HepG2 (cell line): ENCODE results near the gene GPBAR1. TPM values are rescaled to one million over a fixed set of nuclear protein-coding genes. Genes with fewer than 3 reads are reported as not detected.

Experiments used
- HOXA5 ChIP-seq: sonication (generic); formaldehyde crosslinking; IDR thresholded peaks from 2 replicates; pipeline ENCODE4 v1.4.0; 2020; ENCODE audit warnings: missing genetic modification reagents
- JUND ChIP-seq: sonication (generic); formaldehyde crosslinking; IDR thresholded peaks from 2 replicates; pipeline ENCODE4 v1.8.0; 2022; ENCODE audit warnings: mild to moderate bottlenecking, missing genetic modification reagents
- KDM1A ChIP-seq: IDR thresholded peaks from 2 replicates; pipeline ENCODE4 v1.6.1; 2016; ENCODE audit warnings: missing compliant biosample characterization
- MEIS2 ChIP-seq: sonication (generic); formaldehyde crosslinking; IDR thresholded peaks from 2 replicates; pipeline ENCODE4 v1.9.0; 2021; ENCODE audit warnings: mild to moderate bottlenecking, missing genetic modification reagents
- MTF2 ChIP-seq: sonication (generic); formaldehyde crosslinking; IDR thresholded peaks from 2 replicates; pipeline ENCODE4 v1.5.0; 2020; ENCODE audit warnings: missing genetic modification reagents, borderline replicate concordance
- NBN ChIP-seq: fragments of 450-650 bp; conservative IDR thresholded peaks from 2 replicates; pipeline ENCODE4 v1.6.1; 2017
- NKX3-1 ChIP-seq: sonication (generic); formaldehyde crosslinking; IDR thresholded peaks from 2 replicates; pipeline ENCODE4 v1.5.0; 2020; ENCODE audit warnings: missing genetic modification reagents
- PATZ1 ChIP-seq: sonication (generic); formaldehyde crosslinking; IDR thresholded peaks from 2 replicates; pipeline ENCODE4 v1.4.0; 2020; ENCODE audit warnings: missing genetic modification reagents
- PRPF4 ChIP-seq: fragments of 200-400 bp; formaldehyde crosslinking; IDR thresholded peaks from 2 replicates; pipeline ENCODE4 v1.6.1; 2016; ENCODE audit warnings: low read length, low read depth; ENCODE audit not compliant: poor library complexity, severe bottlenecking
- TRIM22 ChIP-seq: fragments of 450-650 bp; IDR thresholded peaks from 2 replicates; pipeline ENCODE4 v1.6.1; 2017
- U2AF2 ChIP-seq: fragments of 200-400 bp; formaldehyde crosslinking; IDR thresholded peaks from 2 replicates; pipeline ENCODE4 v1.6.1; 2017; ENCODE audit warnings: low read depth, mild to moderate bottlenecking, low read length
- ZBTB39 ChIP-seq: sonication (generic); formaldehyde crosslinking; IDR thresholded peaks from 2 replicates; pipeline ENCODE4 v1.5.0; 2020; ENCODE audit warnings: missing genetic modification reagents
- ZNF280D ChIP-seq: sonication (generic); formaldehyde crosslinking; IDR thresholded peaks from 2 replicates; pipeline ENCODE4 v1.5.1; 2020; ENCODE audit warnings: mild to moderate bottlenecking, missing genetic modification reagents
- ZNF367 ChIP-seq: sonication (generic); formaldehyde crosslinking; IDR thresholded peaks from 2 replicates; pipeline ENCODE4 v1.4.0; 2020; ENCODE audit warnings: missing genetic modification reagents, borderline replicate concordance
- ZNF383 ChIP-seq: sonication (generic); formaldehyde crosslinking; IDR thresholded peaks from 2 replicates; pipeline ENCODE4 v1.4.0; 2020; ENCODE audit warnings: missing genetic modification reagents, mild to moderate bottlenecking, borderline replicate concordance
- ZNF720 ChIP-seq: sonication (generic); formaldehyde crosslinking; IDR thresholded peaks from 2 replicates; pipeline ENCODE4 v1.4.0; 2020; ENCODE audit warnings: missing genetic modification reagents
- ZSCAN12 ChIP-seq: sonication (generic); formaldehyde crosslinking; IDR thresholded peaks from 2 replicates; pipeline ENCODE4 v1.9.0; 2021; ENCODE audit warnings: mild to moderate bottlenecking, missing genetic modification reagents
- polyA plus RNA-seq, 8 experiments: library from polyadenylated mRNA; depleted of rRNA in 3 of 8; stranded (reverse) in 7 of 8; unstranded in 1 of 8; fragments of >200 nt; fragmentation: Illumina TruSeq in 4 of 8; extraction: Trizol in 4 of 8; gene quantifications; 2 replicates each; pipeline versions ENCODE4 v1.2.1 to v1.2.3, GENCODE V29; 2011 to 2016; ENCODE audit warnings: low read depth in 4 of 8, missing spikeins in 1 of 8, mixed read lengths in 1 of 8; ENCODE audit not compliant: insufficient read depth in 1 of 8
- total RNA-seq, 5 experiments: library from RNA; depleted of rRNA; stranded (reverse); fragments of >200 nt; fragmentation: Illumina TruSeq; extraction: Trizol; gene quantifications; 2 replicates each; pipeline ENCODE4 v1.2.3, GENCODE V29; 2016; ENCODE audit warnings: low read depth in 1 of 5
- TF ChIP-seq, protein P1 (sequence below): sonication (generic); formaldehyde crosslinking; IDR thresholded peaks from 2 replicates; pipeline ENCODE4 v1.5.1; 2020; ENCODE audit warnings: missing genetic modification reagents, mild to moderate bottlenecking, borderline replicate concordance

Gene GPBAR1
- total and polyA plus RNA-seq, 2 of the 13 experiments (the other 11 are each of a cell fraction or from before 2014, with no cell fraction given) = 0.05 to 0.09 TPM

GRCh38 chr2:218217360-218218267, 43.2 kb upstream of the GPBAR1 start (continued):
- TF ChIP-seq, protein P1, sequence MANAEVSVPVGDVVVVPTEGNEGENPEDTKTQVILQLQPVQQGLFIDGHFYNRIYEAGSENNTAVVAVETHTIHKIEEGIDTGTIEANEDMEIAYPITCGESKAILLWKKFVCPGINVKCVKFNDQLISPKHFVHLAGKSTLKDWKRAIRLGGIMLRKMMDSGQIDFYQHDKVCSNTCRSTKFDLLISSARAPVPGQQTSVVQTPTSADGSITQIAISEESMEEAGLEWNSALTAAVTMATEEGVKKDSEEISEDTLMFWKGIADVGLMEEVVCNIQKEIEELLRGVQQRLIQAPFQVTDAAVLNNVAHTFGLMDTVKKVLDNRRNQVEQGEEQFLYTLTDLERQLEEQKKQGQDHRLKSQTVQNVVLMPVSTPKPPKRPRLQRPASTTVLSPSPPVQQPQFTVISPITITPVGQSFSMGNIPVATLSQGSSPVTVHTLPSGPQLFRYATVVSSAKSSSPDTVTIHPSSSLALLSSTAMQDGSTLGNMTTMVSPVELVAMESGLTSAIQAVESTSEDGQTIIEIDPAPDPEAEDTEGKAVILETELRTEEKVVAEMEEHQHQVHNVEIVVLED (CRISPR knock-in tag) = no peak
- TF ChIP-seq NKX3-1 (CRISPR knock-in tag) (no peak), PRPF4 (no peak), MTF2 (CRISPR knock-in tag) (no peak), ZBTB39 (CRISPR knock-in tag) (0 out of 2 replicates have a peak, but pooled peaks have one; percentile 45), ZNF367 (CRISPR knock-in tag) (no peak), ZSCAN12 (CRISPR knock-in tag) (no peak), KDM1A (CRISPR knock-in tag) (no peak), TRIM22 (no peak), ZNF383 (CRISPR knock-in tag) (no peak), PATZ1 (CRISPR knock-in tag) (peak; percentile 44; the same call in 1 of the 2 replicates), HOXA5 (CRISPR knock-in tag) (no peak), MEIS2 (CRISPR knock-in tag) (0 out of 2 replicates have a peak, but pooled peaks have one; percentile 14), JUND (CRISPR knock-in tag) (no peak), ZNF280D (CRISPR knock-in tag) (no peak), U2AF2 (no peak), NBN (no peak), ZNF720 (CRISPR knock-in tag) (no peak)
